GM12874 (cell line): ENCODE results near the gene ITPR3.

Experiments
- CTCF ChIP-seq: IDR thresholded peaks from 2 replicates; pipeline ENCODE4 v1.5.1; 2011; ENCODE audit warnings: low read depth, mild to moderate bottlenecking, control low read depth, low read length, moderate library complexity; ENCODE audit not compliant: insufficient read depth

ITPR3 gene

GRCh38 chr6:33716379-33716778 lies 95.3 kb downstream of the ITPR3 start:
- no peak for TF ChIP-seq CTCF

- TF ChIP-seq CTCF = no peak
Observed at GRCh38 chr6:33716890-33717632, 95.9 kb downstream of the ITPR3 start.

- no peak for TF ChIP-seq CTCF
Observed at GRCh38 chr6:33717934-33718455, 96.9 kb downstream of the ITPR3 start.

GRCh38 chr6:33718713-33719112 lies 97.6 kb downstream of the ITPR3 start:
- TF ChIP-seq CTCF = no peak

- no peak for TF ChIP-seq CTCF
Observed at GRCh38 chr6:33719326-33719987, 98.3 kb downstream of the ITPR3 start.

- TF ChIP-seq CTCF = no peak
Observed at GRCh38 chr6:33720998-33721397, 99.9 kb downstream of the ITPR3 start.

- no peak for TF ChIP-seq CTCF
Observed at GRCh38 chr6:33721508-33721907, 100.4 kb downstream of the ITPR3 start.
